PC-9 (cell line): ENCODE results near the gene PRPF8. TPM values are rescaled to one million over a fixed set of nuclear protein-coding genes. Genes with fewer than 3 reads are reported as not detected.

Experiments
- Bru-seq: library from RNA; stranded (reverse); fragments of 400-500 nt; gene quantifications from one replicate; lab custom pipeline; 2021; lab: Mats Ljungman, UMichigan
- BruChase-seq, 2 experiments: library from RNA; stranded (reverse); fragments of 400-500 nt; gene quantifications; one replicate each; lab custom pipeline; 2021; lab: Mats Ljungman, UMichigan
- BruUV-seq: library from RNA; stranded (reverse); fragments of 400-500 nt; replicated peaks from 2 replicates; lab custom pipeline; 2021; lab: Mats Ljungman, UMichigan
- CTCF ChIA-PET: fragments of 300-600 bp; sonication (Branson Sonifier 250); formaldehyde crosslinking; loops from one replicate; lab custom pipeline; 2022; ENCODE audit warnings: antibody characterized with exemption; lab: Charles Lee
- POLR2A ChIA-PET: fragments of 300-600 bp; sonication (Branson Sonifier 250); formaldehyde crosslinking; loops from one replicate; lab custom pipeline; 2022; ENCODE audit warnings: antibody characterized with exemption; ENCODE audit not compliant: unreplicated experiment; lab: Charles Lee
- DNase-seq, 2 experiments: peaks; one replicate each; pipeline versions ENCODE4 v3.0.0 to v3.0.0-alpha.2; 2015 to 2022; ENCODE audit warnings: mixed read lengths in 1 of 2
- H2AFZ ChIP-seq: fragments of 200-600 bp; sonication (generic); 2 replicates; pipeline ENCODE4 v1.8.1; 2017; ENCODE audit warnings: antibody characterized with exemption
- H3F3A ChIP-seq: fragments of 200-600 bp; sonication (generic); 2 replicates; pipeline ENCODE4 v1.8.1; 2017; ENCODE audit warnings: antibody characterized with exemption, mild to moderate bottlenecking, low read depth; ENCODE audit not compliant: insufficient read depth
- H3K27ac ChIP-seq: fragments of 200-600 bp; sonication (generic); 2 replicates; pipeline ENCODE4 v1.6.1; 2016; ENCODE audit warnings: mixed run types
- H3K27me3 ChIP-seq: fragments of 200-600 bp; sonication (generic); 2 replicates; pipeline ENCODE4 v1.6.1; 2016; ENCODE audit warnings: low read depth, mixed run types; ENCODE audit not compliant: insufficient read depth
- H3K36me3 ChIP-seq: fragments of 200-600 bp; sonication (generic); 2 replicates; pipeline ENCODE4 v1.6.1; 2016; ENCODE audit warnings: low read depth, mixed run types
- H3K4me1 ChIP-seq: fragments of 200-600 bp; sonication (generic); replicated peaks from 2 replicates; pipeline ENCODE4 v1.6.1; 2016; ENCODE audit warnings: mixed run types; ENCODE audit not compliant: insufficient read depth
- H3K4me2 ChIP-seq: fragments of 200-600 bp; sonication (generic); 2 replicates; pipeline ENCODE4 v1.6.1; 2017; ENCODE audit warnings: mixed run types
- H3K4me3 ChIP-seq: fragments of 200-600 bp; sonication (generic); 2 replicates; pipeline ENCODE4 v1.6.1; 2016; ENCODE audit warnings: mixed run types
- H3K79me2 ChIP-seq: fragments of 200-600 bp; sonication (generic); 2 replicates; pipeline ENCODE4 v1.6.1; 2017; ENCODE audit warnings: low read depth, mixed run types
- H3K9me2 ChIP-seq: fragments of 200-600 bp; sonication (generic); 2 replicates; pipeline ENCODE4 v1.8.1; 2017; ENCODE audit warnings: mild to moderate bottlenecking; ENCODE audit not compliant: insufficient read depth
- H3K9me3 ChIP-seq: fragments of 200-600 bp; sonication (generic); 2 replicates; pipeline ENCODE4 v1.8.1; 2016; ENCODE audit warnings: low read depth; ENCODE audit not compliant: insufficient read depth
- H4K20me1 ChIP-seq: fragments of 200-600 bp; sonication (generic); 2 replicates; pipeline ENCODE4 v1.8.1; 2017; ENCODE audit not compliant: insufficient read depth
- EZH2 ChIP-seq: fragments of 200-600 bp; sonication (generic); IDR thresholded peaks from 2 replicates; pipeline ENCODE4 v1.8.0; 2017; ENCODE audit warnings: antibody characterized with exemption, low read depth
- intact Hi-C: fragments of 100-400 bp; cut with micrococcal nuclease; formaldehyde crosslinking; loops from one replicate; pipeline ENCODE4 v1.10.0; 2022; ENCODE audit not compliant: unreplicated experiment
- long read RNA-seq: library from polyadenylated mRNA; stranded (forward); transcript quantifications from one replicate; pipeline ENCODE4 v2.0.0, GENCODE V29; 2022
- total RNA-seq: library from RNA; stranded (reverse); gene quantifications from 2 replicates; pipeline ENCODE4 v1.2.3, GENCODE V29; 2021
- TF ChIP-seq, protein P1 (sequence below): fragments of 200-600 bp; sonication (generic); conservative IDR thresholded peaks from 2 replicates; pipeline ENCODE4 v1.6.1; 2017; ENCODE audit warnings: mixed run types, antibody characterized with exemption, mild to moderate bottlenecking, moderate library complexity

Gene PRPF8
- 437 and 496 TPM in 2 replicates for total RNA-seq
- percentile 92 among the genes with signal in this experiment for Bru-seq, nascent RNA
- BruChase-seq, experiment 1, labeled RNA remaining after a 2-hour chase = percentile 97 among the genes with signal in this experiment
- percentile 99 among the genes with signal in this experiment for BruChase-seq, experiment 2, labeled RNA remaining after a 6-hour chase
- long read RNA-seq, full-length matches to known transcripts = 57 of 147 reads
- long read RNA-seq, partial matches to known transcripts = 78 of 147 reads
- long read RNA-seq, other reads (novel, unspliced or antisense) = 12 of 147 reads

DNA sequence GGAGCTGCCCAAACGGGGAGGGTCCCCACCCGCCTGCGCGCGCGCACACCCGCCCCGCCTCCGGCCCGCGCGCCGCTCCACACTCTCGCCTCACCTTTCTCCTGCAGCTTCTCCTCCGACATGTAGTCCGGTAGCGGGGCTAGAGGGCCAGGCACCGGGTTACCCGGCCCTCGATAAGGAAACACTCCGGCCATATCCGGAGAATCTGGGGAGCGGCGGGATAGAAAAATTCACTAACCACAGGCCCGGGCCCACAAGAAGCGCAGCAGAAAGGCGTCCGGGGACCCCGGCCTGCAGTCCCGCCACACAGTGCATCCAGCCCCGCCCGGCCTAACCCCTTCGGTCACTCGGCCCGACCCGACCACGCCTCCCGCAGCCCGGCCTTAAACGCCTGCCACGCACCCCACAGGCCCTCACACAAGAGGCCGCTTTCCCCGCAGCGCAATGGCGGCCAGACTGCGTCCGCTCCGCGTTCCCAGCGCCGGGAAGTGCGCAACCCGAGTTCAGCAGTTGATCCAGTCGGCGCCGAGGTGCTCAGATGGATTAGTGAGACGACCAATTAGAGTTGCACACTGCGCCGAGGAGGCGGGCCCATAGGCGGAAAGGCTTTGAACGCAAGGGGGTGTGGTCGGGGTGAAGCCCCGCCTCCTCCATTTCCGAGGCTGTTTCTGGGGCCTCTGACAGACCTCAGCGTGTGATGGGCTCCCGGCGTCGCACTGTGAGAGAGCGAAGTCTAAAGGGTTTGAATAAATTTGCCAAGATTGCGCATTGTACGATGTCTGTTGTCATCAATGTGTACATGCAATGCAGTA lies at the start of gene PRPF8:
Gene PRPF8 (minus strand): TSS at position 490 of the 812 bp plus-strand sequence. CDS start 296 bp downstream, at position 194.
- H3K36me3 ChIP-seq = peaks cover 39% of the 10 kb centered on the region
- no peaks in the 10 kb centered on the region for H3K27me3 ChIP-seq
- H3F3A ChIP-seq = peaks cover 36% of the 10 kb centered on the region
- H3K9me3 ChIP-seq = no peaks in the 10 kb centered on the region
- peaks cover 45% of the 10 kb centered on the region for H3K79me2 ChIP-seq
- peak within 1 kb of the TSS; percentile 82 for H3K4me2 ChIP-seq
- no peaks in the 10 kb centered on the region for H3K9me2 ChIP-seq
- ChIA-PET CTCF (interaction anchor here (1.0 to 1.9 kb wide), 2 partner anchors 25 to 29 kb away, joined by 3 to 8 read pairs; no protein-coding TSS in a partner anchor), POLR2A (interaction anchor here (0.6 to 1.5 kb wide), 5 partner anchors 15 to 652 kb away, joined by 3 to 26 read pairs (median 5); no protein-coding TSS in a partner anchor)
- no peak for TF ChIP-seq EZH2
- TF ChIP-seq, protein P1, sequence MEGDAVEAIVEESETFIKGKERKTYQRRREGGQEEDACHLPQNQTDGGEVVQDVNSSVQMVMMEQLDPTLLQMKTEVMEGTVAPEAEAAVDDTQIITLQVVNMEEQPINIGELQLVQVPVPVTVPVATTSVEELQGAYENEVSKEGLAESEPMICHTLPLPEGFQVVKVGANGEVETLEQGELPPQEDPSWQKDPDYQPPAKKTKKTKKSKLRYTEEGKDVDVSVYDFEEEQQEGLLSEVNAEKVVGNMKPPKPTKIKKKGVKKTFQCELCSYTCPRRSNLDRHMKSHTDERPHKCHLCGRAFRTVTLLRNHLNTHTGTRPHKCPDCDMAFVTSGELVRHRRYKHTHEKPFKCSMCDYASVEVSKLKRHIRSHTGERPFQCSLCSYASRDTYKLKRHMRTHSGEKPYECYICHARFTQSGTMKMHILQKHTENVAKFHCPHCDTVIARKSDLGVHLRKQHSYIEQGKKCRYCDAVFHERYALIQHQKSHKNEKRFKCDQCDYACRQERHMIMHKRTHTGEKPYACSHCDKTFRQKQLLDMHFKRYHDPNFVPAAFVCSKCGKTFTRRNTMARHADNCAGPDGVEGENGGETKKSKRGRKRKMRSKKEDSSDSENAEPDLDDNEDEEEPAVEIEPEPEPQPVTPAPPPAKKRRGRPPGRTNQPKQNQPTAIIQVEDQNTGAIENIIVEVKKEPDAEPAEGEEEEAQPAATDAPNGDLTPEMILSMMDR = no peak
- no TSS peak for BruUV-seq
- peaks cover 34% of the 10 kb centered on the region for H4K20me1 ChIP-seq
- peak; percentile 93 to 99 for DNase-seq
- peak within 1 kb of the TSS; percentile 77 for H3K4me3 ChIP-seq
- H3K27ac ChIP-seq = peak within 1 kb of the TSS; percentile 59
- peak within 1 kb of the TSS; percentile 88 for H2AFZ ChIP-seq
- H3K4me1 ChIP-seq = peaks cover 29% of the 10 kb centered on the region
- intact Hi-C loops = loop anchor here (1.0 kb wide), 1 partner anchor 33 kb away; no protein-coding TSS in a partner anchor

DNA sequence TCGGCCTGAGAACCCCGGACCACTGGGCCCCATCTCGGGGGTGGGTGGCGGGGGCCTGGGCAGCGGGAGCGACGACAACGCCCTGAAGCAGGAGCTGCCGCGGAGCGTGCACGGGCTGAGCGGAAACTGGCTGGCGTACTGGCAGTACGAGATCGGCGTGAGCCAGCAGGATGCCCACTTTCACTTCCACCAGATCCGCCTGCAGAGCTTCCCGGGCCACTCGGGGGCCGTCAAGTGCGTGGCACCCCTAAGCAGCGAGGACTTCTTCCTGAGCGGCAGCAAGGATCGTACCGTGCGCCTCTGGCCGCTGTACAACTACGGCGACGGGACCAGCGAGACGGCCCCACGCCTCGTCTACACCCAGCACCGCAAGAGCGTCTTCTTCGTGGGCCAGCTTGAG lies 49.1 kb upstream of the PRPF8 start:
- TF ChIP-seq, protein P1 = no peak
- no peak for TF ChIP-seq EZH2
- H3K79me2 ChIP-seq = no peaks in the 10 kb centered on the region
- no peaks in the 10 kb centered on the region for H3K9me2 ChIP-seq
- H3K27ac ChIP-seq = no peak overlapping the region
- BruUV-seq = no TSS peak
- H3K4me2 ChIP-seq = no peak overlapping the region
- H3K36me3 ChIP-seq = no peaks in the 10 kb centered on the region
- H3K4me1 ChIP-seq = no peaks in the 10 kb centered on the region
- H2AFZ ChIP-seq = no peak overlapping the region
- ChIA-PET POLR2A (no interaction called here), CTCF (interaction anchor here (0.6 kb wide), 1 partner anchor 609 kb away, joined by 13 read pairs; no protein-coding TSS in a partner anchor)
- H4K20me1 ChIP-seq = no peaks in the 10 kb centered on the region; the same call in 1 of the 2 replicates
- no peak for DNase-seq
- no peaks in the 10 kb centered on the region for H3F3A ChIP-seq
- no peaks in the 10 kb centered on the region for H3K27me3 ChIP-seq
- H3K4me3 ChIP-seq = no peak overlapping the region
- H3K9me3 ChIP-seq = no peaks in the 10 kb centered on the region
- intact Hi-C loops = no loop called here

DNA sequence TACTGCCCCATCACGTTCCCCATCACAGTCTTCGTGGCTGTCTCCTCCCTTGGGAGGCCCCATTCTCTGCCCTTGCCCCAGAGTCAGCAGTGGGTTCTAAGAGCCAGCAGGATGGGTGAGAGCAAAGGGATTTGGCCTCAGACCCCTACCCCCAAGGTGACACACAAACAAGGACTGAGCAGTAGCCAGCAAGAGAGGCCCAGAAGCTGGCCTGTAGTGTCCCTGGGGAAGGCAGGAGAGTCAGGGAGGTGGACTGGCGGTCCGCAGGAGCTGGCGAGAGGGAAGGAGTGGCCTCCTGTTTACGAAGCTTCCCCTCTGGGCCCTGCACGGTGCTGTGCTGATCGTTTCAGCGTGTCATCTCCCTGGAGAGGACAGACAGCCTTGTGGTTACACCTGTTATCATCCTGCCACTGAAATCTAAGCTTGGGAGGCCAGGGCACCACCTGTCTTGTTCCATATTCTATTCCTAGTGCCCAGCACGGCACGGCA lies 48.2 kb upstream of the PRPF8 start:
- Histone ChIP-seq H2AFZ (no peak overlapping the region), H3K4me3 (no peak overlapping the region), H3K27ac (no peak overlapping the region), H3F3A (no peaks in the 10 kb centered on the region), H3K9me3 (no peaks in the 10 kb centered on the region), H3K9me2 (no peaks in the 10 kb centered on the region), H4K20me1 (no peaks in the 10 kb centered on the region; the same call in 1 of the 2 replicates), H3K36me3 (no peaks in the 10 kb centered on the region), H3K4me1 (no peaks in the 10 kb centered on the region), H3K79me2 (no peaks in the 10 kb centered on the region), H3K4me2 (no peak overlapping the region), H3K27me3 (no peaks in the 10 kb centered on the region)
- TF ChIP-seq, protein P1 = no peak
- no peak for TF ChIP-seq EZH2
- POLR2A ChIA-PET = no interaction called here
- CTCF ChIA-PET = interaction anchor here (0.6 kb wide), 1 partner anchor 70 kb away, joined by 3 read pairs; no protein-coding TSS in a partner anchor
- no TSS peak for BruUV-seq
- no peak for DNase-seq
- intact Hi-C loops = no loop called here
